Subcutaneous adipose tissue (tissue), 4 donors: ENCODE measurements around the gene LPCAT2. TPM values are rescaled to one million over a fixed set of nuclear protein-coding genes. Genes with fewer than 3 reads are reported as not detected.

Experiments
- CTCF ChIP-seq: fragments of 450-650 bp; IDR thresholded peaks from one replicate; pipeline ENCODE4 v1.5.1; 2016; ENCODE audit warnings: low read depth, mild to moderate bottlenecking, control low read depth, antibody characterized with exemption, moderate library complexity
- total RNA-seq, 4 donors: library from RNA; depleted of rRNA; stranded (reverse); fragments of >200 nt; gene quantifications; one replicate each; pipeline ENCODE4 v1.1.0, GENCODE V29; 2016

LPCAT2 gene
- total RNA-seq, 4 donors from 2014 or later, result 14.1 to 37.1 (median 18.5) TPM

- no peak for TF ChIP-seq CTCF
These were observed 16.0 kb upstream of the LPCAT2 start for GRCh38 chr16:55492756-55493380.

- no peak for TF ChIP-seq CTCF
These were observed 13.9 kb upstream of the LPCAT2 start for GRCh38 chr16:55494994-55495421.

GRCh38 chr16:55495616-55496289, 13.1 kb upstream of the LPCAT2 start:
- TF ChIP-seq CTCF, result no peak

- TF ChIP-seq CTCF, result no peak
These were observed 12.2 kb upstream of the LPCAT2 start for GRCh38 chr16:55496509-55497145.

- no peak for TF ChIP-seq CTCF
These were observed 11.3 kb upstream of the LPCAT2 start for GRCh38 chr16:55497558-55497957.

GRCh38 chr16:55498101-55498500, 10.8 kb upstream of the LPCAT2 start:
- TF ChIP-seq CTCF, result no peak

GRCh38 chr16:55499281-55499680, 9.6 kb upstream of the LPCAT2 start:
- TF ChIP-seq CTCF, result no peak
